K562 (cell line): Measurements from ENCODE around the gene PIH1D1. TPM values are rescaled to one million over a fixed set of nuclear protein-coding genes. Genes with fewer than 3 reads are reported as not detected.

Source experiments
- BDP1 ChIP-seq: IDR thresholded peaks from 3 replicates; pipeline ENCODE4 v1.6.1; 2011; ENCODE audit not compliant: insufficient read length, insufficient read depth
- CC2D1A ChIP-seq: fragments of 450-650 bp; IDR thresholded peaks from 2 replicates; pipeline ENCODE4 v1.6.1; 2017; ENCODE audit warnings: mild to moderate bottlenecking
- FIP1L1 ChIP-seq: fragments of 200-400 bp; formaldehyde crosslinking; IDR thresholded peaks from 2 replicates; pipeline ENCODE4 v1.6.1; 2018; ENCODE audit warnings: mild to moderate bottlenecking, low read depth, low read length; ENCODE audit not compliant: poor library complexity, severe bottlenecking
- GATAD2B ChIP-seq: fragments of 450-650 bp; IDR thresholded peaks from 2 replicates; pipeline ENCODE4 v1.6.1; 2017; ENCODE audit warnings: mild to moderate bottlenecking, borderline replicate concordance
- IRF1 ChIP-seq: sonication (generic); formaldehyde crosslinking; IDR thresholded peaks from 2 replicates; pipeline ENCODE4 v1.8.0; 2022; ENCODE audit warnings: missing genetic modification reagents, mild to moderate bottlenecking, borderline replicate concordance
- KAT2B ChIP-seq: IDR thresholded peaks from one replicate; pipeline ENCODE4 v1.6.1; 2012; ENCODE audit warnings: low read depth, mild to moderate bottlenecking, control low read depth, inconsistent platforms, low read length, moderate library complexity
- NFATC3 ChIP-seq: fragments of 450-650 bp; IDR thresholded peaks from 2 replicates; pipeline ENCODE4 v1.6.1; 2017; ENCODE audit warnings: mild to moderate bottlenecking
- NKRF ChIP-seq: fragments of 450-650 bp; IDR thresholded peaks from 2 replicates; pipeline ENCODE4 v1.6.1; 2016; ENCODE audit warnings: borderline replicate concordance
- PHTF2 ChIP-seq: fragments of 250-450 bp; sonication (Bioruptor Pico); IDR thresholded peaks from 2 replicates; pipeline ENCODE4 v1.5.0; 2021; ENCODE audit warnings: mild to moderate bottlenecking
- RAD51 ChIP-seq: fragments of 450-650 bp; IDR thresholded peaks from 2 replicates; pipeline ENCODE4 v1.7.1; 2016; ENCODE audit warnings: low read depth, mild to moderate bottlenecking, borderline replicate concordance
- RNF2 ChIP-seq: sonication (generic); IDR thresholded peaks from 2 replicates; pipeline ENCODE4 v1.6.1; 2016
- SFPQ ChIP-seq: fragments of 200-400 bp; formaldehyde crosslinking; IDR thresholded peaks from 2 replicates; pipeline ENCODE4 v1.6.1; 2017; ENCODE audit warnings: mild to moderate bottlenecking, low read depth, low read length, moderate library complexity
- SMAD4 ChIP-seq: fragments of 250-450 bp; sonication (Bioruptor Pico); conservative IDR thresholded peaks from 2 replicates; pipeline ENCODE4 v1.8.0; 2021; ENCODE audit warnings: inconsistent platforms, mild to moderate bottlenecking, moderate library complexity
- STAT6 ChIP-seq: sonication (generic); formaldehyde crosslinking; IDR thresholded peaks from 2 replicates; pipeline ENCODE4 v1.8.1; 2023; ENCODE audit warnings: mild to moderate bottlenecking, missing genetic modification reagents
- TARDBP ChIP-seq: fragments of 450-650 bp; IDR thresholded peaks from 2 replicates; pipeline ENCODE4 v1.6.1; 2016
- YY1 ChIP-seq, 3 experiments: IDR thresholded peaks; 2 replicates each; pipeline ENCODE4 v1.6.1; 2011; ENCODE audit warnings: low read length in 2 of 3, mild to moderate bottlenecking in 2 of 3, moderate library complexity in 2 of 3, borderline replicate concordance in 1 of 3, control low read depth in 1 of 3, low read depth in 1 of 3; ENCODE audit not compliant: insufficient read depth in 3 of 3, insufficient replicate concordance in 2 of 3, control insufficient read depth in 1 of 3, insufficient read length in 1 of 3; ENCODE audit errors: extremely low read depth in 1 of 3
- ZNF124 ChIP-seq: sonication (generic); formaldehyde crosslinking; IDR thresholded peaks from 2 replicates; pipeline ENCODE4 v1.8.1; 2022; ENCODE audit warnings: missing genetic modification reagents
- ZNF780A ChIP-seq: fragments of 250-450 bp; sonication (Bioruptor Pico); IDR thresholded peaks from 2 replicates; pipeline ENCODE4 v1.5.0; 2021; ENCODE audit warnings: mild to moderate bottlenecking
- polyA plus RNA-seq, 8 experiments: library from polyadenylated mRNA; depleted of rRNA in 4 of 8; stranded (reverse) in 5 of 8; unstranded in 3 of 8; fragments of >200 nt; fragmentation: Nextera tagmentation in 2 of 8; fragmentation: Illumina TruSeq in 1 of 8; extraction: Ambion mirVana in 2 of 8; extraction: Trizol in 1 of 8; gene quantifications; 2 replicates each; pipeline versions ENCODE4 v1.2.1 to v1.2.3, GENCODE V29; 2011 to 2014; ENCODE audit warnings: inconsistent platforms in 1 of 8, missing spikeins in 1 of 8
- total RNA-seq, 7 experiments: library from RNA; depleted of rRNA in 6 of 7; stranded (reverse); fragments of >200 nt in 6 of 7; fragmentation: Illumina TruSeq in 2 of 7; extraction: Trizol in 2 of 7; gene quantifications; 2 replicates each; pipeline versions ENCODE4 v1.2.1 to v1.2.3, GENCODE V29; 2011 to 2021; ENCODE audit warnings: low replicate concordance in 1 of 7

PIH1D1 gene
- total and polyA plus RNA-seq, 9 of the 15 experiments (the other 6 are each of a cell fraction or from before 2014, with no cell fraction given): 26.5 to 224 (median 137) TPM

- TF ChIP-seq SMAD4 (CRISPR knock-in tag): no peak; the same call in 1 of the 2 replicates
- peak; percentile 76 for TF ChIP-seq NKRF
- no peak for TF ChIP-seq CC2D1A
- peak; percentile 98 to 99 (median 99) for TF ChIP-seq YY1 (IDR thresholded peaks at IDR 0.05; ENCODE audit: borderline replicate concordance in 1 of 3, control insufficient read depth in 1 of 3, extremely low read depth in 1 of 3, insufficient read depth in 3 of 3, insufficient read length in 1 of 3, insufficient replicate concordance in 2 of 3, low read depth in 1 of 3, low read length in 2 of 3)
- TF ChIP-seq BDP1: no peak
- no peak for TF ChIP-seq ZNF780A
- TF ChIP-seq NFATC3: no peak
- TF ChIP-seq ZNF124 (CRISPR knock-in tag): no peak
- TF ChIP-seq KAT2B: no peak
- no peak for TF ChIP-seq TARDBP
- TF ChIP-seq IRF1 (CRISPR knock-in tag): 0 out of 2 replicates have a peak, but pooled peaks have one; percentile 62
- no peak for TF ChIP-seq FIP1L1
- TF ChIP-seq RNF2: peak; percentile 56; the same call in 1 of the 2 replicates
- no peak for TF ChIP-seq SFPQ
- no peak for TF ChIP-seq STAT6 (CRISPR knock-in tag)
- TF ChIP-seq RAD51: peak; percentile 98
- TF ChIP-seq GATAD2B: no peak
- 0 out of 2 replicates have a peak, but pooled peaks have one; percentile 30 for TF ChIP-seq PHTF2 (CRISPR knock-in tag)
These were observed 35.8 kb upstream of the PIH1D1 start, which contains the start of gene RPL13A (continued) for GRCh38 chr19:49487277-49488045.
